Activated naive CD8-positive, alpha-beta T cell treated with anti-CD3 and anti-CD28 coated beads, Interleukin-2, amount 10 ng/mL, durations not matched to agents 7 days and 5 days (primary cell): Measurements from ENCODE around the gene MAN1C1. TPM values are rescaled to one million over a fixed set of nuclear protein-coding genes. Genes with fewer than 3 reads are reported as not detected.

ENCODE experiments used
- ATAC-seq: fragments of 150-1000 bp; cut with Tn5 transposase; one replicate; pipeline ENCODE4 v1.10.0; 2021; ENCODE audit warnings: low read depth, moderate library complexity
- POLR2A ChIA-PET: fragments of 350-600 bp; sonication (Branson Sonifier 250); formaldehyde crosslinking; loops from one replicate; lab custom pipeline; 2021; ENCODE audit warnings: antibody characterized with exemption; lab: Charles Lee
- DNase-seq: peaks from one replicate; pipeline ENCODE4 v3.0.0; 2021
- H3K27ac Mint-ChIP-seq: one replicate; pipeline ENCODE4 v1.8.0; 2022; ENCODE audit warnings: mild to moderate bottlenecking, mixed read lengths
- H3K27me3 Mint-ChIP-seq: one replicate; pipeline ENCODE4 v1.8.0; 2022; ENCODE audit warnings: mild to moderate bottlenecking, moderate library complexity, mixed read lengths
- H3K36me3 Mint-ChIP-seq: one replicate; pipeline ENCODE4 v1.8.0; 2021; ENCODE audit warnings: mild to moderate bottlenecking, mixed read lengths
- H3K4me1 Mint-ChIP-seq: one replicate; pipeline ENCODE4 v1.8.0; 2021; ENCODE audit warnings: mixed read lengths
- H3K4me3 Mint-ChIP-seq: one replicate; pipeline ENCODE4 v1.8.0; 2022; ENCODE audit warnings: mild to moderate bottlenecking, moderate library complexity, mixed read lengths
- H3K9me3 Mint-ChIP-seq: one replicate; pipeline ENCODE4 v1.8.0; 2021; ENCODE audit warnings: mixed read lengths
- total RNA-seq, 2 experiments: library from RNA; stranded (reverse); gene quantifications; one replicate each; pipeline ENCODE4 v1.2.3, GENCODE V29; 2021

Gene MAN1C1
- total RNA-seq, 2 experiments from 2014 or later, result 20.5 to 20.9 TPM

DNA sequence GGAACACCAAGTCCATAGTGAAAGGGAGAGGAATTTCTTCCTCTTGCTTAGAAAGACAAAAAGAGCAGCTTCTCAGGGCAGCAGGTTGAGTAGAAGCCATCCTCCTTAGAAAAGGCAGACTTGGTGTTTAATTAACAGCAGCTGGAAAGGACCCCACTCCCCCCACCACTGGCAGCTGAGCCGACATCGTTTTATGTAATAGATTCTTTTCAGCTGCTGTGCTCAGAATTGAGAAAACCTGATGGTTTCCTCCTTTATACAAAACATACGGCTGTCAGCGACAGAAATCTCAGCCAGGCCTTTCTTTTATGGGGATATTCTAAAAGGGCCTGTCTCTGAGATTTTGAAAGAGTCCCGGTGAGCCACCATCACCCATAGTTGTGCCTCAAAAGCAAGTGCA, 49.9 kb downstream of the MAN1C1 start:
- Mint-ChIP-seq H3K4me3 (no peak overlapping the region), H3K9me3 (no peaks in the 10 kb centered on the region), H3K4me1 (peaks cover 27% of the 10 kb centered on the region), H3K36me3 (peaks cover 25% of the 10 kb centered on the region), H3K27me3 (peaks cover 7% of the 10 kb centered on the region), H3K27ac (no peak overlapping the region)
- POLR2A ChIA-PET, result interaction anchor here (2.1 kb wide), 1 partner anchor 10 kb away, joined by 8 read pairs; no protein-coding TSS in a partner anchor
- DNase-seq (no peak), ATAC-seq (no peak)

DNA sequence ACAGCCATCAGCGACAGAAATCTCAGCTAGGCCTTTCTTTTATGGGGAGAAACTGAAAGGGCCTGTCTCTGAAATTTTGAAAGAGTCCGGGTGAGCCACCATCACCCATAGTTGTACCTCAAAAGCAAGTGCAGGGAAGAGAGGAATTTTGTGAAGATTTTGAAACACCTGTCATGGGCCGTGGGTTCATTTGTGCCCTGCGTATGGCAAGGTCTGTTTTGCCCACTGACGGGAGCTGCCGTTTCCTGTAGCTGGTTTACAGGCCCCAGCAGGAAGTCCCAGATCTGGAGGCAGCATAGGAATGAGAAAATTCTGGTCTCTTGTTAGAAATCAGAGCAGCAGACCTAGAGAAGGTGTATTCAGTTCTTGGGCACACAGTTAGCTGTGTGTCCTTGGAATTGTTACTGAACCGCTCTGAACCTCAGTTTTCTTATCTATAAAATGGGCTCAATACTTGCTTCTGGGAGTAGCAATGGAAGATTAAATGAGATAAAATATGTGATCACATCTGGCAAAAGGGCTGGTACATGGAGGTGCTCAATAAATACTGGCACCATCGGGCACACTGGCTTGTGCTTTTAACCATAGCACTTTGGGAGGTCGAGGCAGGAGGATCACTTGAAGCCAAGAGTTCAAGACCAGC, 52.5 kb downstream of the MAN1C1 start:
- no peak overlapping the region for H3K4me3 Mint-ChIP-seq
- DNase-seq, result no peak
- POLR2A ChIA-PET, result no interaction called here
- H3K36me3 Mint-ChIP-seq, result peaks cover 35% of the 10 kb centered on the region
- peaks cover 36% of the 10 kb centered on the region for H3K4me1 Mint-ChIP-seq
- ATAC-seq, result no peak
- no peak overlapping the region for H3K27ac Mint-ChIP-seq
- H3K27me3 Mint-ChIP-seq, result peaks cover 17% of the 10 kb centered on the region
- peaks cover 2% of the 10 kb centered on the region for H3K9me3 Mint-ChIP-seq

DNA sequence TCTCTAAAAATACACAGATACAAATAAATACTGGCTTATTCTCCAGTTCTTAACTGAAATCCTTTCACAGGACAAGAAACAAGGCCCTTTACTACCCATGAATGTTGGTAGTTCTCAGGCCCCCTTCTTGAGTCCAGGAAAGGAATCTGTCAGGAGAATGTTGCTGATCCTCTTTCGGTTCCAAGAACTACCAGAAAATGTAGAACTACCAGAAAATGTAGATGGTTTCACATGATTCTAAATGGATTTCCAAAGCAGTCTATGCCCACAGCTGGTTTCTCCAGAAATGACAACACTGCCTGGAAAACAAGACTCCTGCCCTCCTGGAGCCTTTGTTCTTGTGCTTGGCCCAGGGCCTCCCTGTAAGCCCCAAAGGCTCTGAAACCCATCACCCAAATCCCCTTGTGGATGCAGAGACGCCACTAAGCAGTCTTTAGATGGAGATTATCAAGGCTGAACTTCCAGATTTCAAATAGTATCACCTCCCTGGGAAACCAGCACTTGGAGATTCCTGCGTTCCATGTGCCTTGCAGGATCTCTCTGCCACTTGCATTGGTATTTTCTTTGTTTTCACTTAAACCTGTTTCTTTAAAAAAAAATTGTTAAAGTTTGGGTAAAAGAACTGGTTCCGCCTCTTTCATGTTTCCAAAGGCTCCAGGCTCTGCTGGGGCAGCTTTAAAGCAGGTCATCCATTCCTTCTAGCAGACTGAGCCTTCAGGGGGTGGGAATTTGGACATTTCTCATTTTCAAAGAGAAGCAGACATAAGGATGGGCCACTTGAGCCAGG, 53.4 kb downstream of the MAN1C1 start:
- Mint-ChIP-seq H3K27ac (no peak overlapping the region), H3K27me3 (peaks cover 20% of the 10 kb centered on the region), H3K36me3 (peaks cover 32% of the 10 kb centered on the region), H3K4me3 (no peak overlapping the region), H3K4me1 (peaks cover 45% of the 10 kb centered on the region), H3K9me3 (peaks cover 2% of the 10 kb centered on the region)
- DNase-seq (no peak), ATAC-seq (no peak)
- POLR2A ChIA-PET, result no interaction called here

DNA sequence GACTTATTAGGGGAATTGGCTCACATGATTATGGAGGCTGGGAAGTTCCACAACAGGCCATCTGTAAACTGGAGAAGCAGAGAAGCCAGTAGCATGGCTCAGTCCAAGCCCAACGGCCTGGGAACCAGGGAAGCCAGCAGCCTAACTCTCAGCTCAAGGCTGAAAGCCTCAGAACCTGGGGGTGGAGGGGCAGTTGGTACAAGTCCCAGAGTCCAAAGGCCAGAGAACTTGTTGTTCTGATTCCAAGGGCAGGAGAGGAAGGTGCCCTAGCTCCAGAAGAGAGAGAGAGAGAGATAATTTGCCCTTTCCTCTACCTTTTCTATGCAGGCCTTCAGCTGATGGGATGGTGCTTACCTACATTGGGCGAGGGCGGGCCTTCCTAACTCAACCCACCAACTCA, 55.3 kb downstream of the MAN1C1 start:
- DNase-seq (no peak), ATAC-seq (no peak)
- H3K36me3 Mint-ChIP-seq, result peaks cover 29% of the 10 kb centered on the region
- H3K27me3 Mint-ChIP-seq, result peaks cover 16% of the 10 kb centered on the region
- POLR2A ChIA-PET, result no interaction called here
- peaks cover 2% of the 10 kb centered on the region for H3K9me3 Mint-ChIP-seq
- peaks cover 62% of the 10 kb centered on the region for H3K4me1 Mint-ChIP-seq
- H3K4me3 Mint-ChIP-seq, result no peak overlapping the region
- no peak overlapping the region for H3K27ac Mint-ChIP-seq

GRCh38 chr1:25672763-25673409, 56.3 kb downstream of the MAN1C1 start:
- H3K4me3 Mint-ChIP-seq, result no peak overlapping the region
- H3K27ac Mint-ChIP-seq, result no peak overlapping the region
- POLR2A ChIA-PET, result no interaction called here
- peaks cover 2% of the 10 kb centered on the region for H3K9me3 Mint-ChIP-seq
- peaks cover 19% of the 10 kb centered on the region for H3K27me3 Mint-ChIP-seq
- peaks cover 29% of the 10 kb centered on the region for H3K36me3 Mint-ChIP-seq
- H3K4me1 Mint-ChIP-seq, result peaks cover 71% of the 10 kb centered on the region
- DNase-seq (no peak), ATAC-seq (no peak)

DNA sequence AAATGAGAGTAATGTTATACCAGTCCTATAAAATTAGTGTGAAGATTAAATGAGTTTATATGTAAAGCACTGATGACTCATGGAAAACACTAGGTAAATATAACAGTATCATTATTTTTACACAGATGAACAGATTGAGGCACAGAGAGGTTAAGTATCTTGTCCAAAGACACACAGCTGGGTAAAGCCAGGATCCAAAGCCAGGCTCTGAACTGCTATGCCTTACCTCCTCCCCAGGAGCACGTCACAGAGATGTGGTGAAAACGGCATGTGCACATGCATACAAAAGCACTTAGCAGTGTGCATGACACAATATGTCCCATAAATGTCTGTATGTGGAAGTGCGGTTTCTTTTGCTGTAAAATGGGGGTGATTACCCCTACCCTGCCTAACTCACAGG, 56.9 kb downstream of the MAN1C1 start:
- ATAC-seq, result no peak

GRCh38 chr1:25673962-25674806, 57.6 kb downstream of the MAN1C1 start:
- Mint-ChIP-seq H3K36me3 (peaks cover 35% of the 10 kb centered on the region), H3K9me3 (peaks cover 2% of the 10 kb centered on the region), H3K27me3 (peaks cover 26% of the 10 kb centered on the region), H3K4me1 (peaks cover 65% of the 10 kb centered on the region), H3K4me3 (no peak overlapping the region), H3K27ac (no peak overlapping the region)
- POLR2A ChIA-PET, result no interaction called here
- ATAC-seq (no peak), DNase-seq (no peak)

More for the DNA sequence above, 56.9 kb downstream of the MAN1C1 start:
- Mint-ChIP-seq H3K36me3 (peaks cover 30% of the 10 kb centered on the region), H3K27me3 (peaks cover 23% of the 10 kb centered on the region), H3K9me3 (peaks cover 2% of the 10 kb centered on the region), H3K4me3 (no peak overlapping the region), H3K27ac (no peak overlapping the region), H3K4me1 (peaks cover 69% of the 10 kb centered on the region)
- POLR2A ChIA-PET, result no interaction called here
- no peak for DNase-seq

DNA sequence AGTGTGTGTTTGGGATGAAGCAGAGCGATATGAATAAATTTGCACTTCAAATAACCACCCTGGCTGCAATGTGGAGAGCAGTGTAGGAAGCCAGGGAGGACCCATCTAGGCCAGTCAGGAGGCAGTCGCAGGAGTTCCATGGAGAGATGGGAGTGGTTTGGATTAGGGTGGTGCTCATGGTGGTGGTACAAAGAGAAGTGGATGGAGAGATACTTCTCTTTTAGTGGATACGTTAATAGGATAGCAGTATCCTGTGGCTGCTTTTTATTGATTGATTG, 58.2 kb downstream of the MAN1C1 start:
- Mint-ChIP-seq H3K4me3 (no peak overlapping the region), H3K9me3 (peaks cover 2% of the 10 kb centered on the region), H3K27ac (no peak overlapping the region), H3K36me3 (peaks cover 35% of the 10 kb centered on the region), H3K27me3 (peaks cover 26% of the 10 kb centered on the region), H3K4me1 (peaks cover 64% of the 10 kb centered on the region)
- POLR2A ChIA-PET, result no interaction called here
- ATAC-seq (no peak), DNase-seq (no peak)

- peak overlapping the region; percentile 74 for H3K4me3 Mint-ChIP-seq
- POLR2A ChIA-PET, result interaction anchor here (1.0 to 2.3 kb wide), 6 partner anchors 25 to 99 kb away, joined by 4 to 22 read pairs (median 4); no protein-coding TSS in a partner anchor
- DNase-seq (peak; percentile 87), ATAC-seq (peak; percentile 89)
- H3K36me3 Mint-ChIP-seq, result peaks cover 38% of the 10 kb centered on the region
- H3K27ac Mint-ChIP-seq, result peak overlapping the region; percentile 39
- peaks cover 62% of the 10 kb centered on the region for H3K4me1 Mint-ChIP-seq
- peaks cover 34% of the 10 kb centered on the region for H3K27me3 Mint-ChIP-seq
- peaks cover 2% of the 10 kb centered on the region for H3K9me3 Mint-ChIP-seq
Observed at GRCh38 chr1:25675729-25676476, 59.3 kb downstream of the MAN1C1 start.

GRCh38 chr1:25676488-25676887, 59.9 kb downstream of the MAN1C1 start:
- no peak for DNase-seq

GRCh38 chr1:25677193-25677773, 60.7 kb downstream of the MAN1C1 start:
- no peak overlapping the region for H3K27ac Mint-ChIP-seq
- peaks cover 26% of the 10 kb centered on the region for H3K36me3 Mint-ChIP-seq
- no peak for ATAC-seq
- POLR2A ChIA-PET, result interaction anchor here (0.8 to 2.3 kb wide), 5 partner anchors 10 to 320 kb away, joined by 3 to 22 read pairs (median 7); no protein-coding TSS in a partner anchor
- H3K4me3 Mint-ChIP-seq, result peak overlapping the region; percentile 74
- H3K27me3 Mint-ChIP-seq, result peaks cover 34% of the 10 kb centered on the region
- H3K9me3 Mint-ChIP-seq, result peaks cover 2% of the 10 kb centered on the region
- peaks cover 64% of the 10 kb centered on the region for H3K4me1 Mint-ChIP-seq
- no peak for DNase-seq

More at GRCh38 chr1:25676488-25676887, 59.9 kb downstream of the MAN1C1 start:
- peak overlapping the region; percentile 39 for H3K27ac Mint-ChIP-seq
- peaks cover 32% of the 10 kb centered on the region for H3K36me3 Mint-ChIP-seq
- peaks cover 2% of the 10 kb centered on the region for H3K9me3 Mint-ChIP-seq
- ATAC-seq, result peak; percentile 9
- peak overlapping the region; percentile 74 for H3K4me3 Mint-ChIP-seq
- H3K27me3 Mint-ChIP-seq, result peaks cover 35% of the 10 kb centered on the region
- H3K4me1 Mint-ChIP-seq, result peaks cover 63% of the 10 kb centered on the region
- POLR2A ChIA-PET, result interaction anchor here (0.8 to 2.3 kb wide), 8 partner anchors 9 to 319 kb away, joined by 4 to 22 read pairs (median 6); no protein-coding TSS in a partner anchor

GRCh38 chr1:25679171-25679570, 62.6 kb downstream of the MAN1C1 start:
- Mint-ChIP-seq H3K4me3 (no peak overlapping the region), H3K9me3 (no peaks in the 10 kb centered on the region), H3K27me3 (peaks cover 29% of the 10 kb centered on the region), H3K4me1 (peaks cover 48% of the 10 kb centered on the region), H3K36me3 (peaks cover 16% of the 10 kb centered on the region), H3K27ac (no peak overlapping the region)
- ATAC-seq, result no peak
- no peak for DNase-seq
- POLR2A ChIA-PET, result interaction anchor here (1.1 kb wide), 1 partner anchor 37 kb away, joined by 3 read pairs; no protein-coding TSS in a partner anchor
